GM12878 (cell line): ENCODE data around the gene PGBD5. TPM values are rescaled to one million over a fixed set of nuclear protein-coding genes. Genes with fewer than 3 reads are reported as not detected.

Experiments used
- ATAC-seq: fragments of 200-7000 bp; cut with Tn5 transposase; 3 replicates; pipeline ENCODE4 v1.9.1; 2020; ENCODE audit warnings: mild to moderate bottlenecking, moderate library complexity
- BruUV-seq: library from RNA; stranded (reverse); fragments of 400-500 nt; replicated peaks from 2 replicates; lab custom pipeline; 2021; lab: Mats Ljungman, UMichigan
- CTCF ChIA-PET: fragments of 300-600 bp; sonication (Branson Sonifier 250); formaldehyde crosslinking; extraction: SDS; loops from one replicate; lab custom pipeline; 2021; ENCODE audit warnings: inconsistent platforms; lab: Yijun Ruan, JAX
- POLR2A ChIA-PET: fragments of 350-600 bp; formaldehyde crosslinking; extraction: SDS; loops from one replicate; lab custom pipeline; 2021; ENCODE audit warnings: inconsistent platforms; lab: Charles Lee
- RAD21 ChIA-PET: fragments of 300-600 bp; sonication (Branson Sonifier 250); formaldehyde crosslinking; loops from one replicate; lab custom pipeline; 2023; ENCODE audit warnings: antibody characterized with exemption; ENCODE audit not compliant: unreplicated experiment; lab: Charles Lee
- SMC1A ChIA-PET: fragments of 300-600 bp; sonication (Branson Sonifier 250); formaldehyde crosslinking; loops from one replicate; lab custom pipeline; 2023; ENCODE audit not compliant: unreplicated experiment, uncharacterized antibody; lab: Charles Lee
- DNase-seq: peaks from one replicate; pipeline ENCODE4 v3.0.0-alpha.2; 2011; ENCODE audit warnings: low read depth, low spot score
- FAIRE-seq: peaks from 3 replicates; lab custom pipeline; 2011; peaks lifted over from hg19 to GRCh38; lab: Jason Lieb, UNC
- H2AFZ ChIP-seq: 2 replicates; pipeline ENCODE4 v1.6.0; 2011; ENCODE audit warnings: low read depth, low read length, control low read depth; ENCODE audit not compliant: control insufficient read depth
- H3K27ac ChIP-seq: 2 replicates; pipeline ENCODE4 v1.5.1; 2011; ENCODE audit warnings: control low read depth; ENCODE audit not compliant: control insufficient read depth, insufficient read depth
- H3K27me3 ChIP-seq, 2 experiments: replicated peaks in 1 of 2; 2 replicates each; pipeline versions ENCODE4 v1.6.0 to v1.6.1; 2011; ENCODE audit warnings: low read length in 1 of 2; ENCODE audit not compliant: control insufficient read depth in 2 of 2, insufficient read depth in 2 of 2
- H3K36me3 ChIP-seq, 2 experiments: 2 replicates each; pipeline ENCODE4 v1.5.1; 2011; ENCODE audit warnings: low read length in 1 of 2; ENCODE audit not compliant: control insufficient read depth in 2 of 2, insufficient read depth in 2 of 2
- H3K4me1 ChIP-seq: 2 replicates; pipeline ENCODE4 v1.6.1; 2011; ENCODE audit warnings: mild to moderate bottlenecking, low read length, moderate library complexity, mixed read lengths; ENCODE audit not compliant: control insufficient read depth, insufficient read depth
- H3K4me2 ChIP-seq: 2 replicates; pipeline ENCODE4 v1.6.0; 2011; ENCODE audit warnings: control low read depth; ENCODE audit not compliant: control insufficient read depth, insufficient read depth
- H3K4me3 ChIP-seq: fragments of 200-600 bp; sonication (generic); 2 replicates; pipeline ENCODE4 v1.5.1; 2016
- H3K79me2 ChIP-seq: 2 replicates; pipeline ENCODE4 v1.6.0; 2011; ENCODE audit warnings: low read length; ENCODE audit not compliant: control insufficient read depth, insufficient read depth
- H3K9ac ChIP-seq: 2 replicates; pipeline ENCODE4 v1.8.0; 2011; ENCODE audit warnings: low read length, control low read depth, mixed read lengths; ENCODE audit not compliant: control insufficient read depth, insufficient read depth
- H3K9me3 ChIP-seq: replicated peaks from 3 replicates; pipeline ENCODE4 v1.5.1; 2011; ENCODE audit warnings: mild to moderate bottlenecking, low read length; ENCODE audit not compliant: control insufficient read depth, insufficient read depth
- H4K20me1 ChIP-seq: 2 replicates; pipeline ENCODE4 v1.6.0; 2011; ENCODE audit not compliant: control insufficient read depth, insufficient read depth
- BACH1 ChIP-seq: fragments of 450-650 bp; IDR thresholded peaks from 2 replicates; pipeline ENCODE4 v1.6.1; 2017; ENCODE audit warnings: mild to moderate bottlenecking, borderline replicate concordance
- CBX3 ChIP-seq: fragments of 200-600 bp; sonication (generic); IDR thresholded peaks from 2 replicates; pipeline ENCODE4 v1.6.1; 2016; ENCODE audit warnings: low read depth, borderline replicate concordance
- IRF4 ChIP-seq: IDR thresholded peaks from 2 replicates; pipeline ENCODE4 v1.6.1; 2011; ENCODE audit warnings: low read depth, low read length
- JUND ChIP-seq: IDR thresholded peaks from 2 replicates; pipeline ENCODE4 v1.6.1; 2012; ENCODE audit warnings: low read depth, mild to moderate bottlenecking, low read length, improper control_type of control experiment, moderate library complexity
- POLR2A ChIP-seq: IDR thresholded peaks from 2 replicates; pipeline ENCODE4 v1.6.1; 2011; ENCODE audit warnings: low read depth, mild to moderate bottlenecking, low read length
- TAF1 ChIP-seq: IDR thresholded peaks from 2 replicates; pipeline ENCODE4 v1.6.1; 2011; ENCODE audit warnings: mild to moderate bottlenecking, low read depth, low read length, borderline replicate concordance
- ZBTB40 ChIP-seq: fragments of 450-650 bp; IDR thresholded peaks from 2 replicates; pipeline ENCODE4 v1.6.1; 2016; ENCODE audit warnings: mild to moderate bottlenecking, moderate library complexity, borderline replicate concordance
- ZNF207 ChIP-seq: fragments of 450-650 bp; IDR thresholded peaks from 2 replicates; pipeline ENCODE4 v1.6.1; 2014; ENCODE audit warnings: antibody characterized with exemption, mild to moderate bottlenecking, borderline replicate concordance
- WGBS: methylation state at CpG from one replicate; pipeline ENCODE4 v1.1.6; 2016; ENCODE audit warnings: low lambda C conversion rate; ENCODE audit not compliant: insufficient replicate concordance, insufficient coverage; ENCODE audit errors: missing lambda C conversion rate; 5-methylcytosine and 5-hydroxymethylcytosine counted together
- in situ Hi-C: fragments of 300-500 bp; cut with MboI; formaldehyde crosslinking; loops from 9 replicates; pipeline ENCODE4 v1.14.3; 2018; ENCODE audit warnings: mixed read lengths
- intact Hi-C: fragments of 100-400 bp; cut with micrococcal nuclease; formaldehyde crosslinking; loops from one replicate; pipeline ENCODE4 v1.14.2; 2022; ENCODE audit not compliant: unreplicated experiment
- polyA plus RNA-seq, 11 experiments: library from polyadenylated mRNA; depleted of rRNA in 4 of 11; unstranded in 6 of 11; stranded (reverse) in 5 of 11; fragments of >200 nt; fragmentation: Nextera tagmentation in 4 of 11; fragmentation: Illumina TruSeq in 1 of 11; extraction: Ambion mirVana in 4 of 11; extraction: Trizol in 1 of 11; gene quantifications; 1 replicate in 1 of 11; 2 replicates in 10 of 11; pipeline versions ENCODE4 v1.2.1 to v1.2.3, GENCODE V29; 2011 to 2016; ENCODE audit warnings: inconsistent platforms in 2 of 11, missing spikeins in 2 of 11, low read depth in 1 of 11
- total RNA-seq, 4 experiments: library from RNA; depleted of rRNA in 3 of 4; stranded (reverse); fragments of >200 nt in 3 of 4; fragmentation: Illumina TruSeq in 1 of 4; extraction: Trizol in 1 of 4; gene quantifications; 2 replicates each; pipeline versions ENCODE4 v1.2.1 to v1.2.3, GENCODE V29; 2013 to 2021

The PGBD5 gene
- total and polyA plus RNA-seq, 10 of the 15 experiments (the other 5 are each of a cell fraction or from before 2014, with no cell fraction given): 0.03 TPM; not detected in 9

DNA sequence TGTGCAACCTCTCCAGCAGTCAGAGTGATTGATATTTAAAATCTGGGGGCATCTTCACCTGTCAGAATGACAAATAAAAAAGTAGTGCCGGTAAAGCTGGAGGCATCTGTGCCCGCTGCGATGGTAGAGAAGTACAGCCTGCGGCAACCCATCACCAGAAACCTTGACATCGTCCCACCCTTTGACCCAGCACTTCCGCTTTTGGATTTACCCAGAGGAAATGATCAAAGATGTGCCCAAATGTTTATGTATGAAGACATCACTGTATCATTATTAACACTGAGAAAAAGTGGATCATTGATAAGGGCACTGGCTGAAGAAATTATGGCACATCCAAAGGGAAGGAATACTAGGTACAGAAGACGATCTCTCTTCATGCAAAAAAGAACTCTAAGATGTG, 96.0 kb downstream of the PGBD5 start:
- intact Hi-C loops (no loop called here), in situ Hi-C loops (no loop called here)
- POLR2A ChIA-PET: no interaction called here
- RAD21 ChIA-PET: no interaction called here
- TF ChIP-seq IRF4 (no peak), ZNF207 (no peak), CBX3 (no peak), POLR2A (no peak), TAF1 (no peak), JUND (no peak), ZBTB40 (no peak), BACH1 (no peak)
- Histone ChIP-seq H3K79me2 (no peaks in the 10 kb centered on the region), H3K4me3 (no peak overlapping the region), H3K27me3 (no peaks in the 10 kb centered on the region; a peak in 1 of 4 replicates), H3K36me3 (no peaks in the 10 kb centered on the region), H3K9ac (no peak overlapping the region), H3K4me2 (no peak overlapping the region), H2AFZ (no peak overlapping the region), H3K9me3 (no peaks in the 10 kb centered on the region), H4K20me1 (no peaks in the 10 kb centered on the region), H3K4me1 (peaks cover 6% of the 10 kb centered on the region), H3K27ac (no peak overlapping the region)
- BruUV-seq: no TSS peak
- DNase-seq (no peak), FAIRE-seq (no peak), ATAC-seq (no peak)
- SMC1A ChIA-PET: no interaction called here
- CTCF ChIA-PET: interaction anchor here (0.6 kb wide), 1 partner anchor 1290 kb away, joined by 3 read pairs; no protein-coding TSS in a partner anchor
- 78% methylated on average over 7 of the region's 7 CpGs for WGBS
